DMS153 (cell line): ENCODE measurements around the gene HPCAL4.

ENCODE experiments used
- DNase-seq: peaks from one replicate; lab custom pipeline; 2025; lab: John Stamatoyannopoulos, UW

The HPCAL4 gene

GRCh38 chr1:39649636-39650185, 41.5 kb downstream of the HPCAL4 start:
- DNase-seq, result no peak

DNA sequence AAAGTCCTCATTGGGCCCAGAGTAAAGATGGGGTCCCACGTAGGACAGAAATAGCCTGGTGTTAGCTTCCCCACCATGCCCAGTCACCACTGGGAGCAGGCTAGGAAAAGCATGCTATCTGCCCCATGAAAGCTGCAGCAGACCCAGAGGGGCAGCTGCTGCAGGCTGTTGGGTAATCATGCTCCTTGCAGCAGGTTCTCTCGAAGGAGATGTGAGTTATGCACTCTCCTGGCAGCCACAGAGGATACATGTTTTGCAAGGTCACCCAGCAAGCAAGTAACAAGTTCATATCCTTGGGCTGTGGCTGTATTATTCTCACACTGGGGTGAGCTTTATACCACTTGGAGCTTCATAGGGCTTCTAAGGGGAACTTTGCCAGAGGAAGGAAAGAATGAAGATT, 42.7 kb downstream of the HPCAL4 start:
- DNase-seq, result no peak

DNA sequence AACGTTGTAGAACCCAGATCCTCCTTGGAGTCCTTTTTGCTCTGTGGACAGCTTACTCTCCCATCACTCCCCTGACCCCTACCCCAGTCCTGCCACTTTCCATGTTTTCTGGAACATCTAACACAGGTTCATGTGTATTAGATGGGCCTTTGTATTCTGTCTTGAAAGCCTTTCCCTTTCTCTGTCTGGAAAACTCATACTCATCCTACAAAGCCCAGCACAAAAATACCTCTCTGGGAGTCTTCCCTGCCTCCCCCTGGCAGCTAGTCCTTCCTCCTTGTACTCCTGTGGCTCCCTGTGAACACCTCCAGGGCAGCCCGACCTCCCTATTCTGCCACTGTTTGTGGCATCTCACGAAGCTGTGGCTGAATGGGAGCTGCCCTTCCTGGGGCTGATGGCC, 44.0 kb downstream of the HPCAL4 start:
- no peak for DNase-seq

DNA sequence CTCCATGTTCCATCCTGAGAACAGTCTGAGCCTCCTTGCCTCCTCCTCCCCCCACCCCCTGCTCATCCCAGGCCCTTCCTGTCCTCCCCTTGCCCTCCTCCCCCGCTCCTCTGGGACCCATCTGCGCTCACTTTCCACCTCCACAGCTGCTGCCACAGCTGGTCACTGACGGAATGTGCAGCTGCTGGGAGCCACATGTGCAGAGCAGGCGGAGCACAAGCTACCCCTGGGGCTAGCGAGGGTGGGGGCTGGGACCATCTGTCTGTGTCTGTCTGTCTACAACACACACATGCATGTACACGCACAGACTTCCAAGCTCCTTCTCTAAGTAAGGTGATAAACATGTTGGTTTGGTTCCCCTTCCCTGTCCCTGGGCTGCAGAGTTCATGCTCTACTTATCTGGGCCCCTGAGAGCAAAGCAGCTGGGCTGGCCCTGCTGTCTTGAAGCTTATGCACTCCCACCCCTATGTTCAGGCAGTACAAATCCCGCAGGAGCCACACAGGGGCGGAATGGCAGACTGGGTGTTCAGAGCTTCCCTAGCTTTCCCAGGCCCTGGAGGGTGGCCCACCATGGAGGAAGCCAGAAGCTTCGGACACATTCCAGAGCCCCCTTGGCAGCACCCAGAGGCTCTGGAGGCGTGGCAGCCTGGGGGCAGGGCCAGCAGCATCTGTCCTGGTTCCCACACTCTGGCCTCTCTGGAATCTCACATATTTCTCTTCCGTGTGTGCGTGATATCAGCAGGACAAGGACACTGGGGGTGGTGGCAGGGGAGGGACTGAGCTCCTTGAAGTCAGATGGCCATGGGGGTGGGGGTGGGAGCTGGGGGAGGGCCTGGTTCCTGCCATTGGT, 44.8 kb downstream of the HPCAL4 start:
- no peak for DNase-seq

DNA sequence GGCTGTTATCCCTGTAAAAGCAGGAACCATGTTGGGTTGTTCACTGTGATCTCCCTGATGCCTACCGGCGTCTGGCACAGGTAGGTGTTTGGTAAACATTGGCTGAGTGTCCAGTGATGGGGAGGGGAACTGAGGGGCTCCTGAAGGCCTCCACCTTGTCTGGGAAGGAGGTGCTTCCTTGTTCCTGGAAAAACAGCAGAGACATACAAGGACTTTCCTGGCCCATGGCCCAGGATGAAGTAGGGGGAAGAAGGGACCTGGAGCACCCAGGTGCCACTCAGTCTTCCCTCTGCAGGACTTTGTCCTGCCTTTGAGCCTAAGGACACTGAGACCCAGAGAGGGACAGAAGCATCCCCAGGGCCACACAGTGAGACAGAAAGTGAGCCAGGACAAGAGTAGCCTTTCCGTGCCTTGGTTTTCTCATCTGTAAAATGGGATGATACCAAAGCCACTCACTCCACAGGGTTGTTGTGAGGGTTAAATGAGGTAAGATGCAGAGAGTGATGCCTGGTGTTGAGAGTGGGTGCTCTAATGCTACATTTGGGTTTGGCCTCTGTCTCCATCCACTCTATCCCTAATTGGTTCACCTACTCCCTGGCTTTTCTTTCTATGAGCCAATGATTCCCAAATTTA, 45.7 kb downstream of the HPCAL4 start:
- no peak for DNase-seq

GRCh38 chr1:39643705-39644104, 47.5 kb downstream of the HPCAL4 start:
- DNase-seq, result no peak

GRCh38 chr1:39642796-39643195, 48.4 kb downstream of the HPCAL4 start:
- no peak for DNase-seq

GRCh38 chr1:39640861-39641260, 50.4 kb downstream of the HPCAL4 start:
- no peak for DNase-seq

DNA sequence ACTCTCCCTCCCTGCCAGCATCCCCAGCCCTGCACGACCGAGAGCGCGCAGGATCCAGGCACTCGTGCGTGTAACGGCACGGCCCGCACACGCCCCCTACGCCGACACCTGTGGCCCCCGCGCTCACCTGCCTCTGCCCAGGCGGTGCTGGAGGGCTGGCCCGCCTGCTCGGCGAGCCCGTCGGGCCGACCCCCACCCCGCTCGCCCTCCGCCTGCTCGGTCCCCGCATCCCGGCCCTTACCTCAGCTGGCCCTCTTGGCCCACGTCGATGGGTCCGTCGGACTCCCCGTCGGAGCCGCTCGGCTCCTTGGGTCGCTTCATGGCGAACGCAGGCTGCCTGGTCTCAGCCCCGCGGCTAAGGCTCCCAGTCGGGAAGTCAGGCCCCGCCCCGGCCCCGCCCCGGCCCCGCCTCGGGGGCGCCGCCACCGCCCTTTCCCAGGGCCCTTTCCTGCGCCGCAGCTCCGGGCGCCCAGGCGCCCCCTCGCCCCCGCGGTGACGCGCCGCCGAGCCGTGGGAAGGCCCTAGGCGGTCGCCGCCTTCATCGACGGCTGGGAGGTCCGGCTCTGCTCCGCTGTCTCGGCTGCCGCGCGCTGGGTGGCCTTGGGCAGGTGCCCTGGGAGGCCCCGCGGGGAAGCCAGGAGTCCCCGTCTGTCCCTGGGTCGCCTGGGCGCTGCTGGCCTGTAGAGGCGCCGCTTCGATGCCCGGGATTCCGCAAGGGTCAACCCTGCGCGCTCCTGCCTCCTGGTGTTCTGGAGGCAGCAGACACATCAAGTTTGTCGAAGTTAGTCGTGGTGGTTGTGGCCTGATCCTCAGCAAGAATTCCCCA, 51.7 kb downstream of the HPCAL4 start, which contains the start of gene HEYL:
TSS of gene HEYL (minus strand) at position 339 of the 826 bp plus-strand sequence. CDS start at position 321, 18 bp downstream.
- peak; percentile 87 for DNase-seq

DNA sequence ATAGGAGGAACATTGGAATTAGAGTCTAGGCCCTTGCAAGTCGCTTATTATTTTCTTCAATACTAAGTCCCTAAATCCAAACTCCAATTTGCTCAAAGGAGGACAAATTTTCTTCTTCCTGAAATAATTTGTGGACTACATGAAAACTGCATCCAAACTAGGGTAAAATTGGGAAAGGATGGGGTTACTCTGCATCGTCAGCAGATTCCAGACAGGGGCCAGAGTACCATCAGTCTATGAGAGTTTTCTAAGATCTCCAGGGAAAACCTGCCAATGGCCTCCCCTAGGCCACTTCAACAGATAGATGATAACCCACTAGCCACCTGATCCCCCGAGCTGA, 52.3 kb downstream of the HPCAL4 start:
- no peak for DNase-seq

GRCh38 chr1:39637361-39637760, 53.9 kb downstream of the HPCAL4 start:
- DNase-seq, result no peak

DNA sequence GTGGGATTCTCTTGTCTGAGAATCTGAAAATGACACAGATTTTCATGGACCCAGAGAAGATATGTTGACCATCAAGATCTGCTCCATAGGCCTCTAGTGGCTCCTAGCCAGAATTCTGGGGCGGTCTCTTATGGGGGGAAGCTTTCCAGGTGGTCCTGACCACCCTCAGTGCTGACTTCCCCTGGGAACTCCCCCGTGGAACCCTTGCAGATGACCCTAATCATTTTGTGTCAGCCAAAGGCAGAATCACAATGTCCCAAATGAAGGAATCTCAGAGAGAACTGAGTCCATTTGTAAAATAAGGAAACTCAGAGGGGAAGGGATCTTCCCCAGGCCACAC, 55.4 kb downstream of the HPCAL4 start:
- DNase-seq, result no peak

- no peak for DNase-seq
Observed at GRCh38 chr1:39635205-39635870, 55.9 kb downstream of the HPCAL4 start.

GRCh38 chr1:39633422-39633821, 57.8 kb downstream of the HPCAL4 start:
- DNase-seq, result no peak

DNA sequence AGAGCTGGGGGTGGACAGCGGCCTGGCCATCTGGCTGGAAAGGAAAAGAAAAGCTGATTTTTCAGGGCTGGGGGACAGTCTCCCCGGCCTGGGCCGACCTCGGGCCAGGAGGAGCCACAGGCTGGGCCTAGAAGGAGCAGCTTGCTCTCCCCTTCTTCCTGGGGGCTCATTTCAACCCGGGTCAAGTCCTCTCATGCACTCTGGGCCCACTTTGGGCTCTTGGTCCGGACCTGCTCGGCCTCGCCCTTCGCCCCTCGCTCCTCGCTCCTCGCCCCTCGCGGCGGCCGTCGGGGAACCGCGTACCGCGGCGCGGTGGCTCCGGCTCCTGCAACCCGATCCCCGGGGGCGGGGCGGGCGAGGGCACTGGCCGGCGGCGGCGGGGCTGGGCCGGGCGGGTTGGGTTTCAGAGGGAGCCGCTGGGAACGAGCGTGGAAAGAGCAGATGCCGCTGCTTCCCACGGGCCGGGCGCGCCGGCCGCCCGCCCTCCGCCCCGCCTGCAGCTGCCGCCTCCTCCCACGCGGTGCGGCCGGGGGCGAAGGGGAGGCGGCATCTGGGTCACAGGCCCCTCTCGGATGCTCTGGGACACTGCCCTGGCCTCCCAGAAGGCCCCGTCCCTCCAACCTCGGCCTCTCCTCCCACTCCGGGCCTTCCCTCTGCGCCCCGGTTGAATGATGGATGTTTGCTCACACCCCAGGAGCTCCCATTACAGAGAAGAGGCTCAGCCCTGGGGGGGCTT, 58.4 kb downstream of the HPCAL4 start:
- DNase-seq, result peak; percentile 16

- DNase-seq, result no peak
Observed at GRCh38 chr1:39632323-39632681, 58.9 kb downstream of the HPCAL4 start.

- no peak for DNase-seq
Observed at GRCh38 chr1:39631361-39632322, 59.6 kb downstream of the HPCAL4 start.

DNA sequence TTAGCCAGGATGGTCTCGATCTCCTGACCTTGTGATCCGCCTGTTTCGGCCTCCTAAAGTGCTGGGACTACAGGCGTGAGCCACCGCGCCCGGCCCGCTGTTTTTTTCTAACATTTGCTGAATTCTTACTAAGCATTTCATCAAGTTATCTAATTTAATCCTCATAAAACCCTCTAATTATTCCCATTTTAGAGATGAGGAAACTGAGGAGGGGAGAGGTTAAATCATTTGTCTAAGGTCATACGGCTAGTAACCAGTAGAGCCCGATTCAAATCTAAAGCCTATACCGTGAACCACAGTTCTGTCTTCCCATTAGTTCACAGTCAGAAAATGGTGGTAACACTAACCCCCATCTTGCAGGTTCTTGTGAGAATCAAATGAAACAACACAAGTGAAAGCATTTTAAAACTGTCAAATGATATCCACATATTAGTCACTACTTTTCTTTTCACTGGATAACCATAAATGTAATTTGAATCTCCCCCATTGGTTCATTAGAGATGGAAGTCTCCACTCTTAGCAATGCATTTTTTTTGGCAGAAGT, 62.4 kb downstream of the HPCAL4 start:
- DNase-seq, result no peak
